CD4-positive, CD25-positive, alpha-beta regulatory T cell (primary cell): ENCODE data around the gene CRYBA2. TPM values are rescaled to one million over a fixed set of nuclear protein-coding genes. Genes with fewer than 3 reads are reported as not detected.

Source experiments
- ATAC-seq, 2 donors: fragments of 150-1000 bp; cut with Tn5 transposase; one replicate each; pipeline ENCODE4 v1.10.0; 2021; ENCODE audit warnings: low read depth in 2 of 2, moderate number of reproducible peaks in 2 of 2, moderate library complexity in 1 of 2
- DNase-seq, 3 donors: peaks; one replicate each; pipeline versions ENCODE4 v3.0.0 to v3.0.0-alpha.2; 2012 to 2022; ENCODE audit warnings: mixed read lengths in 1 of 3
- H3K27ac ChIP-seq: one replicate; pipeline ENCODE4 v1.7.0; 2013; ENCODE audit warnings: mild to moderate bottlenecking, low read length; ENCODE audit not compliant: insufficient read depth, poor library complexity, severe bottlenecking
- H3K27me3 ChIP-seq: one replicate; pipeline ENCODE4 v1.7.0; 2013; ENCODE audit warnings: low read length; ENCODE audit not compliant: control insufficient read depth, insufficient read depth
- H3K36me3 ChIP-seq: one replicate; pipeline ENCODE4 v1.7.0; 2013; ENCODE audit warnings: mild to moderate bottlenecking, low read length, moderate library complexity; ENCODE audit not compliant: control insufficient read depth, insufficient read depth
- H3K4me1 ChIP-seq: 2 replicates; pipeline ENCODE4 v1.7.0; 2013; ENCODE audit warnings: mild to moderate bottlenecking, low read length; ENCODE audit not compliant: insufficient read depth, control insufficient read depth, poor library complexity, severe bottlenecking
- H3K4me3 ChIP-seq: one replicate; pipeline ENCODE4 v1.7.0; 2013; ENCODE audit warnings: low read depth, mild to moderate bottlenecking, low read length, moderate library complexity
- H3K9me3 ChIP-seq, 2 experiments: 1 replicate in 1 of 2; 2 replicates in 1 of 2; pipeline ENCODE4 v1.7.0; 2013; ENCODE audit warnings: low read length in 2 of 2, mild to moderate bottlenecking in 1 of 2, moderate library complexity in 1 of 2; ENCODE audit not compliant: control insufficient read depth in 2 of 2
- H3K27ac Mint-ChIP-seq, 3 donors: one replicate each; pipeline ENCODE4 v1.8.0; 2020 to 2022; ENCODE audit warnings: mild to moderate bottlenecking in 3 of 3, mixed read lengths in 3 of 3, moderate library complexity in 2 of 3
- H3K27me3 Mint-ChIP-seq: one replicate; pipeline ENCODE4 v1.8.0; 2022; ENCODE audit warnings: mild to moderate bottlenecking, mixed read lengths
- H3K36me3 Mint-ChIP-seq: one replicate; pipeline ENCODE4 v1.8.0; 2020; ENCODE audit warnings: mixed read lengths
- H3K4me1 Mint-ChIP-seq, 4 donors: one replicate each; pipeline ENCODE4 v1.8.0; 2020 to 2022; ENCODE audit warnings: mixed read lengths in 4 of 4, mild to moderate bottlenecking in 1 of 4
- H3K4me3 Mint-ChIP-seq, 4 donors: one replicate each; pipeline ENCODE4 v1.8.0; 2020 to 2022; ENCODE audit warnings: mild to moderate bottlenecking in 4 of 4, mixed read lengths in 4 of 4, moderate library complexity in 3 of 4
- H3K9me3 Mint-ChIP-seq, 7 donors: one replicate each; pipeline ENCODE4 v1.8.0; 2020 to 2022; ENCODE audit warnings: mixed read lengths in 7 of 7, mild to moderate bottlenecking in 3 of 7, moderate library complexity in 2 of 7
- polyA plus RNA-seq, 4 donors: library from polyadenylated mRNA; unstranded; fragments of 300-500 nt; fragmentation: Illumina TruSeq; gene quantifications; one replicate each; pipeline ENCODE4 v1.2.3, GENCODE V29; 2021
- total RNA-seq: library from RNA; stranded (reverse); gene quantifications from one replicate; pipeline ENCODE4 v1.2.3, GENCODE V29; 2022

The CRYBA2 gene
- total and polyA plus RNA-seq, 5 donors from 2014 or later = not detected

- Mint-ChIP-seq H3K9me3 (no peaks in the 10 kb centered on the region), H3K27ac (no peak overlapping the region), H3K4me1 (no peaks in the 10 kb centered on the region), H3K27me3 (peaks cover 65% of the 10 kb centered on the region), H3K4me3 (no peak overlapping the region), H3K36me3 (no peaks in the 10 kb centered on the region)
- no peak for DNase-seq
- Histone ChIP-seq H3K27me3 (peaks cover 14% of the 10 kb centered on the region), H3K9me3 (no peaks in the 10 kb centered on the region), H3K27ac (no peak overlapping the region), H3K4me1 (no peaks in the 10 kb centered on the region), H3K4me3 (no peak overlapping the region), H3K36me3 (no peaks in the 10 kb centered on the region)
- no peak for ATAC-seq
Measured at GRCh38 chr2:218970894-218971293, 22.3 kb downstream of the CRYBA2 start.

GRCh38 chr2:218964041-218964771 is 29.0 kb downstream of the CRYBA2 start:
- peaks cover 0 to 9% (median 0%) of the 10 kb centered on the region in 7 donors for H3K9me3 Mint-ChIP-seq
- H3K27me3 Mint-ChIP-seq = peaks cover 73% of the 10 kb centered on the region
- H3K27me3 ChIP-seq = peaks cover 30% of the 10 kb centered on the region
- ATAC-seq (no peak), DNase-seq (no peak)
- no peak overlapping the region for H3K4me3 ChIP-seq
- no peaks in the 10 kb centered on the region for H3K9me3 ChIP-seq
- H3K27ac ChIP-seq = no peak overlapping the region
- peaks cover 0 to 17% (median 4%) of the 10 kb centered on the region in 4 donors for H3K4me1 Mint-ChIP-seq
- H3K4me1 ChIP-seq = peaks cover 20% of the 10 kb centered on the region
- no peaks in the 10 kb centered on the region for H3K36me3 ChIP-seq
- no peak overlapping the region for H3K4me3 Mint-ChIP-seq
- H3K36me3 Mint-ChIP-seq = no peaks in the 10 kb centered on the region
- H3K27ac Mint-ChIP-seq = no peak overlapping the region

DNA sequence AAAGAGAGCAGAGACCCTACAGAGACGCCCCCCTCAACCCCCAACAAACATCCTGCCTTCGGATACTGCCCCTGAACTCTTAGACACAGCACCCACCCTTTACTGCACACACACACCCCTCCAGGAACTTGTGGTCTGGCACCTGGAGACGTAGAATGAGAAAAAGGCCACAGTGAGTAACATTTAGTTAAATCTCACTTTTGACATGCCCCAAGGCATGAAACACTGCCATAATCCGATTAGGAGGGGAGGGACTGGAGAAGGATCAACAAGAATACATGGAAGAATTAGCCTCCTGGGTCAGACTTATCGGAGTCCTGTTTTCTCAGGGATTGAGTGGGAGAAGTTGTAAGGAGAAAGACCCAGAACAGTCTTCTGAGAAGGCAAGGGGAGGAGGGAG is 29.6 kb downstream of the CRYBA2 start:
- no peak overlapping the region for H3K27ac Mint-ChIP-seq
- peaks cover 30% of the 10 kb centered on the region for H3K27me3 ChIP-seq
- H3K27me3 Mint-ChIP-seq = peaks cover 78% of the 10 kb centered on the region
- H3K9me3 ChIP-seq = no peaks in the 10 kb centered on the region
- H3K4me1 Mint-ChIP-seq = peaks cover 0 to 20% (median 5%) of the 10 kb centered on the region in 4 donors
- no peak overlapping the region for H3K4me3 Mint-ChIP-seq
- no peak for ATAC-seq
- no peak overlapping the region for H3K4me3 ChIP-seq
- no peaks in the 10 kb centered on the region for H3K36me3 ChIP-seq
- peaks cover 23% of the 10 kb centered on the region for H3K4me1 ChIP-seq
- H3K9me3 Mint-ChIP-seq = peaks cover 0 to 9% (median 0%) of the 10 kb centered on the region in 7 donors
- no peak overlapping the region for H3K27ac ChIP-seq
- no peaks in the 10 kb centered on the region for H3K36me3 Mint-ChIP-seq
- no peak for DNase-seq

DNA sequence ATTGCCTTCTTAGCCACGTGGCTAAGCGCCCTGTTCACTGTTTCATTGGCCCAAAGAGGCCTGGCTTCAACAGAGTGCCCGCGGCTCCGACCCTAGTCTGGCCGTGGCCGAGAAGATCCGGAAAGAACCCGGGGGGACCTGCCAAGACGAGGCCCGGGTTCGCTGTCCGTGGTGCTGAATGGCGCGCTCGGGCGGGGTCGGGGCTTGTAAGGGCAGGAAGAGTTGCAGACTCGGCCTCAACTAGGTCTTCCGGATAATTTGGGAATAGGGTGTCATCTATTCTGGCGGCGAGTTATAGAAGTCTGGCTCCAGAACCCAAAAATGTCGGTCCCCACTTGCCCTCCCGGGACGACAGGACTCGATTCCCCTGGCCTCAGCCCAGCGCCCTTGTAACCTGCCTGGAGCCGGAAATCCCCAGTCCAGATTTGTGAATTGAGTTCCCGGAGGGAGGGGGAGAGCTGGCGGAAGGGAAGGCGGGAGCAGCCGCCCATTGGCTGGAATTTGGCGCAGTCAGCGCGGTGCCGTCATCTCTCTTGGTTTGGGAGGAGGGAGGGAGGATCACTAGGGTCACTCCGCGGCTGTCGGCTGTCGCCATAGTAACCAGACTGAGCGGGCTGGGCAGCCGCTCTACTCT is 30.2 kb downstream of the CRYBA2 start:
- Mint-ChIP-seq H3K4me3 (no peak overlapping the region), H3K27ac (no peak overlapping the region), H3K36me3 (no peaks in the 10 kb centered on the region), H3K27me3 (peaks cover 81% of the 10 kb centered on the region), H3K4me1 (peaks cover 0 to 23% (median 5%) of the 10 kb centered on the region in 4 donors), H3K9me3 (peaks cover 0 to 9% (median 0%) of the 10 kb centered on the region in 7 donors)
- no peak overlapping the region for H3K27ac ChIP-seq
- H3K4me3 ChIP-seq = no peak overlapping the region
- no peaks in the 10 kb centered on the region for H3K36me3 ChIP-seq
- H3K27me3 ChIP-seq = peaks cover 32% of the 10 kb centered on the region
- DNase-seq (peak in 2 of 3 donors; percentile 47 to 50), ATAC-seq (no peak)
- H3K4me1 ChIP-seq = peaks cover 23% of the 10 kb centered on the region
- H3K9me3 ChIP-seq = no peaks in the 10 kb centered on the region

- no peaks in the 10 kb centered on the region for H3K9me3 ChIP-seq
- H3K4me3 ChIP-seq = no peak overlapping the region
- H3K4me1 Mint-ChIP-seq = peaks cover 0 to 23% (median 5%) of the 10 kb centered on the region in 4 donors
- no peak overlapping the region for H3K27ac ChIP-seq
- no peaks in the 10 kb centered on the region for H3K36me3 Mint-ChIP-seq
- no peak overlapping the region for H3K27ac Mint-ChIP-seq
- peaks cover 0 to 9% (median 0%) of the 10 kb centered on the region in 7 donors for H3K9me3 Mint-ChIP-seq
- H3K36me3 ChIP-seq = no peaks in the 10 kb centered on the region
- no peak for DNase-seq
- H3K4me1 ChIP-seq = peaks cover 23% of the 10 kb centered on the region
- peaks cover 38% of the 10 kb centered on the region for H3K27me3 ChIP-seq
- ATAC-seq = no peak
- H3K4me3 Mint-ChIP-seq = peak overlapping the region in 2 of 4 donors; percentile 29 to 43
- H3K27me3 Mint-ChIP-seq = peaks cover 84% of the 10 kb centered on the region
Measured at GRCh38 chr2:218961651-218962570, 31.3 kb downstream of the CRYBA2 start.

- no peaks in the 10 kb centered on the region for H3K9me3 ChIP-seq
- no peak overlapping the region for H3K27ac ChIP-seq
- H3K36me3 Mint-ChIP-seq = no peaks in the 10 kb centered on the region
- peaks cover 0 to 23% (median 5%) of the 10 kb centered on the region in 4 donors for H3K4me1 Mint-ChIP-seq
- no peak for DNase-seq
- no peaks in the 10 kb centered on the region for H3K36me3 ChIP-seq
- H3K4me3 ChIP-seq = no peak overlapping the region
- peaks cover 85% of the 10 kb centered on the region for H3K27me3 Mint-ChIP-seq
- peaks cover 38% of the 10 kb centered on the region for H3K27me3 ChIP-seq
- H3K4me1 ChIP-seq = peaks cover 23% of the 10 kb centered on the region
- H3K9me3 Mint-ChIP-seq = peaks cover 0 to 9% (median 0%) of the 10 kb centered on the region in 7 donors
- peak overlapping the region in 1 of 3 donors; percentile 36 for H3K27ac Mint-ChIP-seq
- peak overlapping the region in 3 of 4 donors; percentile 8 to 73 (median 43) for H3K4me3 Mint-ChIP-seq
- ATAC-seq = no peak
Measured at GRCh38 chr2:218961229-218961628, 32.0 kb downstream of the CRYBA2 start.

DNA sequence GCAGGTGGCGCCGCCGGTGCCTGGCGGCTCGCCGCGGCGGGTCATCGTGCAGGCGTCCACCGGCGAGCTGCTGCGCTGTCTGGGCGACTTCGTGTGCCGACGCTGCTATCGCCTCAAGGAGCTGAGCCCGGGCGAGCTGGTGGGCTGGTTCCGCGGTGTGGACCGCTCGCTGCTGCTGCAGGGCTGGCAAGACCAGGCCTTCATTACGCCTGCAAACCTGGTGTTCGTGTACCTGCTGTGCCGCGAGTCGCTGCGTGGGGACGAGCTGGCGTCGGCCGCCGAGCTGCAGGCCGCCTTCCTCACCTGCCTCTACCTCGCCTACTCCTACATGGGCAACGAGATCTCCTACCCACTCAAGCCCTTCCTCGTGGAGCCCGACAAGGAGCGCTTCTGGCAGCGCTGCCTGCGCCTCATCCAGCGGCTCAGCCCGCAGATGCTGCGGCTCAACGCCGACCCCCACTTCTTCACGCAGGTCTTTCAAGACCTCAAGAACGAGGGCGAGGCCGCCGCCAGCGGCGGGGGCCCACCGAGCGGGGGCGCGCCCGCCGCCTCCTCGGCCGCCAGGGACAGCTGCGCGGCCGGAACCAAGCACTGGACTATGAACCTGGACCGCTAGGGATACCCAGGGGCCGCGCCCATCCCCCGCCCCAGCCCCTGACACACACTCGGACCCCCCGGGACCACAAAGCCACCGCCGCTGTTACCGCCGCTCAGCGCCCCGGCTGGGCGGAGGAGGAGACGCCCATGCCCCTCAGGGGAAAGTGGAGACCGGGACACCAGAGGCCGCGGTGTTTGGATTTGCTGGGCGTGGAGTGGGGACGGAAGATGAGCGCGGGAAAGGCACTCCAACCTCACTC is 32.7 kb downstream of the CRYBA2 start:
- Mint-ChIP-seq H3K36me3 (no peaks in the 10 kb centered on the region), H3K27me3 (peaks cover 84% of the 10 kb centered on the region), H3K9me3 (peaks cover 0 to 9% (median 0%) of the 10 kb centered on the region in 7 donors), H3K4me3 (peak overlapping the region in 3 of 4 donors; percentile 8 to 74 (median 56)), H3K27ac (peak overlapping the region in 1 of 3 donors; percentile 36), H3K4me1 (peaks cover 0 to 23% (median 5%) of the 10 kb centered on the region in 4 donors)
- H3K4me1 ChIP-seq = peaks cover 23% of the 10 kb centered on the region
- DNase-seq = no peak
- no peaks in the 10 kb centered on the region for H3K36me3 ChIP-seq
- peaks cover 38% of the 10 kb centered on the region for H3K27me3 ChIP-seq
- no peak overlapping the region for H3K4me3 ChIP-seq
- no peaks in the 10 kb centered on the region for H3K9me3 ChIP-seq
- H3K27ac ChIP-seq = no peak overlapping the region
- ATAC-seq = no peak
